Astrocyte of the cerebellum (primary cell): ENCODE data around the gene YES1.
"Not testable (repeated sequence)": the region's sequence is repeated elsewhere in the genome, so short reads cannot be mapped to it uniquely, and the experiment has no call there.

Source experiments
- DNase-seq: peaks from one replicate; pipeline ENCODE4 v3.0.0-alpha.2; 2011; ENCODE audit warnings: low read depth
- H3K4me3 ChIP-seq: 2 replicates; pipeline ENCODE4 v1.5.1; 2011; ENCODE audit warnings: mild to moderate bottlenecking, low read depth, low read length, moderate library complexity
- CTCF ChIP-seq: IDR thresholded peaks from 2 replicates; pipeline ENCODE4 v1.5.1; 2012; ENCODE audit warnings: low read length, low read depth, moderate library complexity, mild to moderate bottlenecking; ENCODE audit errors: missing control alignments
- in situ Hi-C: cut with HindIII; loops from 2 replicates; pipeline ENCODE4 v1.10.0; 2017; ENCODE audit warnings: low sequenced_read_pairs

YES1 gene

GRCh38 chr18:814300-815084, 2.5 kb upstream of the YES1 start:
- no peak overlapping the region for H3K4me3 ChIP-seq
- TF ChIP-seq CTCF, result no peak
- DNase-seq, result no peak
- in situ Hi-C loops, result no loop called here

GRCh38 chr18:813172-814071, 1.4 kb upstream of the YES1 start:
- in situ Hi-C loops, result no loop called here
- no peak for DNase-seq
- H3K4me3 ChIP-seq, result peak overlapping the region; percentile 97
- no peak for TF ChIP-seq CTCF

GRCh38 chr18:812376-813171, 532 bp upstream of the YES1 start:
- H3K4me3 ChIP-seq, result peak overlapping the region; percentile 97
- peak; percentile 64 for DNase-seq
- in situ Hi-C loops, result no loop called here
- TF ChIP-seq CTCF, result no peak

GRCh38 chr18:811182-811891, 705 bp downstream of the YES1 start:
- no peak for TF ChIP-seq CTCF
- in situ Hi-C loops, result no loop called here
- H3K4me3 ChIP-seq, result peak overlapping the region; percentile 97
- no peak for DNase-seq

GRCh38 chr18:809985-810642, 1.9 kb downstream of the YES1 start:
- in situ Hi-C loops, result no loop called here
- peak overlapping the region; percentile 97 for H3K4me3 ChIP-seq
- no peak for DNase-seq
- no peak for TF ChIP-seq CTCF

- H3K4me3 ChIP-seq, in situ Hi-C loops, DNase-seq: not testable (repeated sequence)
Observed at GRCh38 chr18:809228-809627, 2.8 kb downstream of the YES1 start.
